ENCODE data around the gene ZNF319. TPM values are rescaled to one million over a fixed set of nuclear protein-coding genes. Genes with fewer than 3 reads are reported as not detected.

Gene ZNF319
- polyA plus RNA-seq (ENCODE audit: insufficient read length), result 5.8 TPM

DNA sequence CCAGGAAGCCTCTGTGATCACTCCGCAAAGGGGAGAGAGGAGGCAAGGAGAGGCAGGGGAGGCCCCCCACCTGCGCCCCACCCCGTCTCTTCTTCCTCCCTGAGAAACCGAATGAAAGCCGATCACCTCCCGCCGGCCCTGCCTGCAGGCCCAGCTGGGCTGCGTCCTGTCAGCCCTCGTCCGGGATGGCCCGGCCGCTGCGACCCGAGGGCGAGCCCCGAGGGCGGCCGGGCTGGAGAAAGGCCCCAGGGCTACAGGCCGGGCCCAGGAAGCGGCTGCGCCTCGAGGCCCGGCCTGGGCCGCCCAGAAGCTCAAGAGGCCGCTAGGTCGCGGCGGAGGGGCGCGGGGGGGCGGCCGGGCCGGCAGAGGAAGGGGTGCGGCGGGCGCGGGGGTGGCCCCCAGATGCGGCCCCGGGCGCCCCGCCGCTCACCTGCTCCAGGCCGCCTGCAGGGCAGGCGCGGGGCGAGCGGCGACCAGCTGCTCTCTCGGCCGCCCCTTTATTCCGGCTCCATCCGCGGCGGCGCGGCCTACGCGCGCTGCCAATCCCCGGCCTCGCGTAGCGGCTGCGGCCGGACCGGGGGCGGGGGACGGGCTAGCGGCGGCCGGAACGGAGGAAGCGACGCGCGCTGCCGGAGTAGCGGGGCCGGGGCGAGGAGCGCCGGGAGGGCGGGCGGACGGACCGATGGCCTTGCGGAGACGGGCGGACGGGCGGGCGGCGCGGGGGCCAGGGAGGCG lies at the start of gene ZNF319:
Gene ZNF319 (minus strand): TSS at position 702 of the 735 bp plus-strand sequence. CDS start 2,407 bp downstream, outside the sequence.
- no peak for DNase-seq (ENCODE audit: low read depth)

DNA sequence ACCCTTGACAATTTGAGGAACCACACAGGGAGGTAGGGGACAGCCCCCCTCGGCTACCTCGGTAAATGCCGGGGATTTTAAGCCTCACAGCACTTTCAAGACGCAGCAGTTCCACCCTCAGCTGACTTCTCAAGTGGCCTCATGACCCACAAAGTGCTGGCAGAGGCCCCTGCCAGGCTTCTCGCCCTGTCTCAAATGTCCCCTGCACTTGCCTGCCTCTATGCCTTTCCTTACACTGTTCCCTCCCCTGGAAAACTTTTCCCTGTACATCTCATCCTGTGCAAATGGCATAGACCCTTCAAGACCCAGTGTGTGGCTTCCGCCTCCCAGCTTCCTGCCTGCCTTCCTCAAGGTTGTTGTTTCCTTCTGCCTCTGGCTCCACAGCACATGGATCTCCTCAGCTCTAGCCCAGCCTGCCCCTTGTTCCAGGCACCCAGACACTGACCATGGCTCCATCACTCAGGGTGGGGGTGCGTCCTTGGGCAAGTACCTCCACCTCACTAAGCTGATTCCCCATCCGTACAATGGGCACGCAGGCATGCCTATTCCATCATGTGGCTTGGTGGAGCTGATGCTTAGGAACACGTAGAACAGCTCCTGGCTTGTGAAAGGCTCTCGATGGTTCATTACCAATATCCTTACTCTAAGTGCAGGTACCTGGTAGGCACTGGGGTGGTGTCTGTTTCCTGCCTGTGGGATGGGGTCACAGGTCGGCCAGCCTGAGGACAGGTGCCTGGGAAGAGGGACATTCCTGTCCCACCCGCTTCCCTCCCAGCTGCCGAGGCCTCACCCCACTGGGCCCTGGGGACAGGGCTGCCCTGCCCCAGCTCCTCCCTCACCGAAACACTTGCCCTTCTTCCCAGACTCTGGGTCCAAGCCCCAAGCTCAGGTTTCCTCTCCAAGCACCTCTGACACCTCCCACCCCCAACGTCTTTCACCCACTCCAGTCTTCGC lies 49.0 kb upstream of the ZNF319 start:
- DNase-seq (ENCODE audit: low read depth), result no peak

DNA sequence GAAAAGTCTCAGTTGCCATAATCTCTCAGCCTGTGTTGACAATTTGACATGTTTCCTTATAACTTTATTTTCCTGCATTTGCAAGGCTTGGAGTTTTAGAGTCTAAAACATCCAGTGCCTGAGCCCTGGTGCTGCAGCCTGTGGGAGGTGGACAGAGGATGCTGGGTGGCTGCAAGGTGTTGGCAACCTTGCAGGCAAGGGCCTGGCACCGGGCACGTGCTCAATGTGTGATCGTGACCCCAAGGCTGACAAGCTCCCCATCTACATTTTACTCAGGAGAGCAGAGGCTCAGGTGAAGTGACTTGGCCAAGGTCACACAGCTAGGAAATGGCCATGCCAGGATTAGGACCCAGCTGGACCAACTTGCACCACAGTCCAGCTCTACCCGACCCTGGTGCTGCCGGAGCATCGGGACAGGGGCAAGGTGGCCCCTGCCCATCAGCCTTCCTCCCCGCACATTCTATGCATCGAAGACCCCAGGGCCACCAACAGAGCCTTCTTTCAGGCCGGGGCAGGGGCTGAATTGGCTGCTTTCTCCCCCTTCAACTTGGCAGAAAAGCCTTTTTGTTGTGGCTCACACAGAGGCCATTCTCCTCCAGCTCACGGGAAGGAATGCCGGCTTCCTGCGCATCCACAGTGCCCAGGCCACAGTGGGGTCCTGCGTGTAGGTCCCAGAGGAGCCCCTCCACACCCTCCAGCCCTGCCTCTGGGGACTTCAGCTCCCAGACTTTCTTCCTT lies 48.2 kb upstream of the ZNF319 start:
- DNase-seq (ENCODE audit: low read depth), result no peak

DNA sequence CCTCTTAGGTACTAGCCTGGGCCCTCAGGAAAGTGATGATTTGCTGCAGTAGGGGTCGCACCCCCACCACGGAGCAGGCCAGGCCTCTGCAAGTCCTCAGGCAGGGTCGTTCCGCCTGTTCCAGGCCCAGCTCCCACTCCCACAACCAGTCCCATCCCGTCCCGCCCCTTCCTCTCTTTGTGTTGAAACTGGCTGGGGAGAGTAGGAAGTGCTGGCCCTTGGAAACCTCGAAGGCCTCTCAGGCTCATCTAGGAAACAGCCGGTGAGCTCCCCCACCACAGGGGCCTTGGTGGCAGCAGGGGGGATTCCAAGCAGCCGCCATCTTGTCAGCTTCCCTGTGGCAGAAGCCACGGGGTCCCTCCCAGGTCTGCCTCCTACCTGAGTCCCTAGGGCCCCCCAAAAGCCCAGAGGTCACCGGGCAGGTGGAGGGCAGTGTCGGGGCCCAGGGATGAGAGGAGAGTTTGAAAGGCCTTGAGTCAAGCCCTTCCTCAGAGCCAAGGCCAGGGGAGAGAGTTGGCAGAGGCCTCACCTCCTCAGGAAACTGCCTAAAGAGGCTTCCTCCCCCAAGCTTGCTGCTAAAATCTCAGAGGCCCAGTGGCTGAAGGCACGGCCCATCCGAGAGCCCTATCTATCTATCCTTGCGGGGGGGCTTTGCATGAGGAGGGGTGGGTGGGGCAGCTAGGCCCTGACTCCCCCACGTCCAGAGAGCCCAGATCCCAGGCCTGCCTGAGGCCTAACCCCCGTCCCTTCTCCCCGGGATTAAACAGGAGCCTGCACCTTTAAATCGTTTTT lies 47.3 kb upstream of the ZNF319 start:
- no peak for DNase-seq (ENCODE audit: low read depth)

DNA sequence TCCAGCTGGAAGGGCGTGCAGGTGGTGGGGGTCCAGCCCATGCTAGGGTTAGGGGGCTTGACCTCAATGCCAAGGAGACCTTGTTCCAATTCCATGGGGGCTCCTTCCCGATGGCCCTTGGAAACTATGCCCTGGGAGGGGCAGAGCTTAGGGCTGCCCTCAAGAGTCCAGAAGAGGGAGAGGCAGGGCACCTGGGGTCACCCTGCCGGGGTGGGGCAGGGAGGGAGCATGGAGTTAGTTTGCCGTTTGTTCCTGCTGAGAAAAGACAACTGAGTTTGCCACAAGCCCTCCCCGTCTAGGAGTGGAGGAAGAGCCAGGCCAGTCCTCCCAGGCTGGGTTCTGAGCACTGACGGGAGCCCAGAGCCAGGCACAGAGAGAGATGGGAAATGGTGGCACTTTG lies 46.5 kb upstream of the ZNF319 start:
- DNase-seq (ENCODE audit: low read depth), result no peak

DNA sequence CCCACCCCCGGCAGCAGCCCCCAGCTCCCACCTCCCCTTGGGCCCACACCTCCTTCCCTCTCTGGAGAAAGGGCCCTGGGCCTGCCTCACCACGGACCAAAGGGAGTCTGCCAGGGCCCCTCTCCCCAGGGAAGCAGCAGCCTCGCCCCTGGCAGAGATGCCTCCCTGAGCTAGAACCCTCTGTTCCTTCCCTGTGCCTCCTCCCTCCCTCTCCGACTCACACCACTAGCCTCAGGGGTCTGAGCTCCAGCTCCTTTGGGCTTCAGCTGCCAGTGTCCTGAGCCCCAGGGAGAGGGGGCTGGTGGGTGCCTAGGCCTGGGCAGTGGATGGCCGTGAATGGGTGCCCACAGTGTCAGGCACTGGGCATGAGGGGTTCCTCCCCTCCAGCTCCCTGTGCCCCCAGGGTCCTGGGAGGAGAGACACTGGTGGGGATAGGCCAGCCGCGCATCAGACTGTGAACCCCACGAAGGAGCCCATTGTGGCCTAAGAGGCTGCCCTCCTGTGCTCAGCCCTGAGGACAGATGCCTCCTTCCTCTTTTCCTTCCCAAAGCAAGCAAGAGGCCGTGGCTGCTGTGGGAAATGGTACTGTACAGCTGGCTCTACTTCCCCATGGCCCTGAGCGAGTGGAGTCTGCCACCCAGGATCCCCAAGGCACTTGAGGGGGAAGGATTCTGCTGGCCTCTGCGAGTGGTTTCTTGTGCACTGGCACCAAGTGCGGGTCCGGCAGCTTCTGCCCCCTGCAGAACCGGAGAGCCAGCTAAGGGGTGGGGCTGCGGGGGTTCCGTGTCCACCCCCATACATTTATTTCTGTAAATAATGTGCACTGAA lies 45.8 kb upstream of the ZNF319 start:
- DNase-seq (ENCODE audit: low read depth), result no peak

DNA sequence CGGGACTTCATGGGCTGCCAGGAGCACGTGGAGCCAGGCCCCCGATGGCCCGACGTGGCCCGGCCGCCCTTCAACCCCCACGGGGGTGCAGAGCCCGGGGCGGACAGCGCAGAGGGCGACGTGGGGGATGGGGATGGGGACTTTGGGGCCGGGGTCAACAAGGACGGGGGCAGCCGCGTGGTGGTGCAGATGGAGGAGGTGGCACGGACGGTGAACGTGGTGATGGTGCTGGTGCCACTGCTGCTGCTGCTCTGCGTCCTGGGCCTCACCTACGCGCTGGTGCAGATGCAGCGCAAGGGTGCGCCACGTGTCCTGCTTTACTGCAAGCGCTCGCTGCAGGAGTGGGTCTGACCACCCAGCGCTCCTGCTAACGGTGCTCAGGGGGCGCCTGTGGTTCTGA lies 44.6 kb upstream of the ZNF319 start:
- DNase-seq (ENCODE audit: low read depth), result no peak

DNA sequence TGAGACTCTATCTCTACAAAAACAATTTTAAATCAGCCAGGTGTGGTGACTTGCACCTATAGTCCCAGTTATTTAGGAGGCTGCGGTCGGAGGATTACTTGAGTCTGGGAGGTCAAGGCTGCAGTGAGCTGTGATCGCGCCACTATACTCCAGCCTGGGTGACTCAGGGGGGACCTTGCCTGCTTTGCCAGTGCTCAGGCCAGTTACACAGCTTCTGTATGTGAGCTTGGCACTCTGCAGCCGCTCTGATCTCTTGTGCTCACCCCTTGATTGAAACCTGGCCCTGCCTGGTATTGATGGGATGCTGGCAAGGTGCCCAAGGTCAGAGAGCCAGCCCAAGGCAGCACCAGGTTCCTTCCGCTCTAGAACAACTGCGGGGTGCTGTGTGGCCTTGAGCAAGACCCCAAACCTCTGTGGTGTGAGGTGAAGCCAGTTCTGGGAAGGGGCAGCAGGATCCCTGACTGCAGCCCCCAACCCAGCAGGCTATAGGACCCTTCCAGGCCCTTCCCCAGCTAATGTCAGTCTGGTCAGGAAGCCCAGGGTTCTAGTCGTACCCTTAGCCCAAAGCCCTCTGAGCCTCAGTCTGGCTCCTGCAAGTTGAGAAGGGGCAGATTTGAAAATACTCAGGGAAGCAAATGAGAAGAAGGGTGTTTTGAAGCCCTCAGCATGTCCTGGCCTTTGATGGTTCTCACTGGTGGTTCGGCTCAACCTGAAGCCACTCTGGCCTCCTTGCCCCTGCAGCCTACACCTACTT lies 44.0 kb upstream of the ZNF319 start:
- DNase-seq (ENCODE audit: low read depth), result no peak

DNA sequence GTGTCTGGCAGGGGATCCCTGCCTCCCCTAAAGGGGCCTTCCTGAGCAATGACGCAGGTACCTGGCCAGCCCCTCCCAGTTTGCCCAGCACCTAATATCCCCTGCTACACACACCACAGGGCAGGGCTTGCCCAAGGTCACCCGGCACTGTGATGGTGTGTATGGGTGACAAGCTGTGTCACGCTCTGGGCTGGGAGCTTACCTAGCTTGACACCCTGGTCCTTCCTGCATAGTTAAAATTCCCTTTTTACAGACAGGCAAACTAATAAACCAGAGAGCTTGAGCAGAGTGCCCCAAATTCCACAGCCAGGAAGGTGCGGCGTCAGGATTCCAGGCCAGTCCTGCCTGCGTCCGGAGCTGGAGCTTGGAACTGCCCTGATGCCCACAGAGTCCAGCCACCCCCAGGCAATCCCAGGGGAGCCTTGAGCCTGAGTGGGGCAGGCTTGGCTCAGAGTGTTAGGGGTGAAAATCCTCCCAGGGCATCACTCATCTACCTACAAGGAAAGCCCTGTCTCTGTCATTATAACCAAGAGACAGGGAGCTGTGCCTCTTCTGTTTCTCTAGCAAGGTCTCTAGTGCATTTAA lies 43.2 kb upstream of the ZNF319 start:
- DNase-seq (ENCODE audit: low read depth), result no peak

DNA sequence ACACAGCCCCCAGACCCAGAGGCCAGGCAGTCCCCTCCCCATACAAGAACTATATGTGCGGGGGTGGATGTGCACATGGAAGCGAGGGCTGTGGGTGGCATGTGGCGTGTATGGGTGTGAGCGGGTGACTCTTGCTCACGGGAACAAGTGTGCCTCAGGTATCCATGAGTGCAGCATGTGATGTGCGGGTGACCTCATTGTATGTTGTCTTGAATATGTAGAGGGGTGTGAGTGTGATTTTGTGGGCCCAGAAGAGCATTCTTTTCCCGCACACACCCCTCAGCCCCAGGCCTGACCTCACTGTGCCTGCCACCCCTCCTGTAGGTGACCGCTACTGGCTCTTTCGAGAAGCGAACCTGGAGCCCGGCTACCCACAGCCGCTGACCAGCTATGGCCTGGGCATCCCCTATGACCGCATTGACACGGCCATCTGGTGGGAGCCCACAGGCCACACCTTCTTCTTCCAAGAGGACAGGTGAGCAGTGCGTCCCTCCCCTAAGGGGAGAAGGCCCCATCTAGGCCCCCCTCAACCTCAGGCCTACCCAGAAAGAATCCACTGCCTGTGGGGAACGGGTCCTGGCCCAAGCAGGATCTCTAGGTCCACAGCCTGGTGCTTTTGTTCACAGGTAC lies 42.5 kb upstream of the ZNF319 start:
- no peak for DNase-seq (ENCODE audit: low read depth)

DNA sequence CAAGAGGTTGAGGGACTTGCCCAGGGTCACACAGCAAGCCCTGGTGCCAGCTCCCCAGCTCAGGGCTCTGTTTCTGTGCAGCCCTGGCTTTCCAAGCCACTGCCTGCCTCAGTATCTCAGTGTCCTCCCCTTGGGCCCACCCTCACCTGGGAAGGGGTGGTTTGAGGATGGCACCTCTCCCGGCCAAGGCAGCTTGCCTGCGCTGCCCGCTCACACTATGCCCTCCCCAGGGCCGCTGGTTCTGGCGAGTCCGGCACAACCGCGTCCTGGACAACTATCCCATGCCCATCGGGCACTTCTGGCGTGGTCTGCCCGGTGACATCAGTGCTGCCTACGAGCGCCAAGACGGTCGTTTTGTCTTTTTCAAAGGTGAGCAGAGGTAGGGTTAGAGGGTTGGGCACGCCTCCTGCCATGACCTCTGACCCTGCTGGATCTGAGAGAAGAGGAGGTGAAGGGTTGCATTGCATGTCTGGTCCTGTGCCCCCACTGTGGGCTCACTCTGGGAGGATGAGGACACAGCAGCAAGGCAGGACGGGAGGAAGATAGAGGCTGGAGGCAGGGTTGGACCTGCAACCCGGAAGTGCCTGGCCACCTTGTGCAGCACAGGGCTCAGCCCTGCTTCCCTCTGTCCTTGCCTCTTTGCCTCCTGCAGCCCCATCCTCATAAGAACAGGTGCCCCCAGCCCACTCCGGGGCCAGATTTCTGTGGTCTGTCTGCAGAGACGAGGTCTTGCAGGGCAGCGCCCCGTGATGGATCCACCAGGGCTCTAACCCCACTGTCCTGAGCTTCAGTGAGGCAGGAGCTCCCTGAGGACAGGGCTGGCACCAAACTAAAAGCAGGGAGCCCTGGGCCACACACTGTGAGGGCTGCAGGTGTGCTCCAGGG lies 41.8 kb upstream of the ZNF319 start:
- DNase-seq (ENCODE audit: low read depth), result no peak

DNA sequence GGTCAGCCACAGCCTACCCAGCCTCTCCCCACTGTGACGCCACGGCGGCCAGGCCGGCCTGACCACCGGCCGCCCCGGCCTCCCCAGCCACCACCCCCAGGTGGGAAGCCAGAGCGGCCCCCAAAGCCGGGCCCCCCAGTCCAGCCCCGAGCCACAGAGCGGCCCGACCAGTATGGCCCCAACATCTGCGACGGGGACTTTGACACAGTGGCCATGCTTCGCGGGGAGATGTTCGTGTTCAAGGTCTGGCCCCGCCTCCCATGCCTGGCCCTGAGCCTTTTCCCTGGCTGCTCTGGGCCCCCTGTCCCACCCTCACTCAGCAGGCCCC lies 41.1 kb upstream of the ZNF319 start:
- DNase-seq (ENCODE audit: low read depth), result no peak

DNA sequence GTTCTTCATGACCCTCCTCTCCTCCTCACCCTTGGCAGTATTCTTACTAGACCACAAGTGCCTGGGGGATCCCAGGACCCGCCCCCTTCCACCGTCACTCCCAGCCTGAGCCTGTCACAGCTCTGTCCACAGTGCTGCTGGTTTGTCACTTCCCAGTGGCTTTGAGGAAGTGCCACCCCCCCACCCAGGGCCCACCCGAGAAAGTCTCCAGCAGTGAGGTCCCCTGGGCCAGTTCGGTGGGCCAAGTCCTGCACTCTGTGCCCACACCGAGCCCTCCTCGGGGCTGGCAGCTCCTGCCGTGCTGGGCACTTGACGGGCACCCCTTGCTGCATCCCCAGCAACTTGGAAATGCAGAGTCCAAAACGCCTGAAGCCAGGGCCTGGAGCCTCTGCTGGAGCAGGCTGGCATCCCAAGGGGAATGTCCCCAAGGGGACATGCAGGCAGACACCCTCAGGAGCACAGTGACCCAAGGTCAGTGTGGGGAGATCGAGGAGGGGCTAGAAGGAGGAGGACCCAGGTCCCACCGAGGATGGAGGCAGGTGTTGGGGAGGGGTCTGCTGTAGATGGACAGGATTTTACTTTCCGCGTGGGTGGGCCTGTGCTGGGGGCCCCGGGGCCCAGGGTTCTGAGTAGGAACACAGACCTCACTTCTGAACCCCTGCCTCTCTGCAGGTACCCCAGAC lies 40.6 kb upstream of the ZNF319 start:
- DNase-seq (ENCODE audit: low read depth), result no peak

DNA sequence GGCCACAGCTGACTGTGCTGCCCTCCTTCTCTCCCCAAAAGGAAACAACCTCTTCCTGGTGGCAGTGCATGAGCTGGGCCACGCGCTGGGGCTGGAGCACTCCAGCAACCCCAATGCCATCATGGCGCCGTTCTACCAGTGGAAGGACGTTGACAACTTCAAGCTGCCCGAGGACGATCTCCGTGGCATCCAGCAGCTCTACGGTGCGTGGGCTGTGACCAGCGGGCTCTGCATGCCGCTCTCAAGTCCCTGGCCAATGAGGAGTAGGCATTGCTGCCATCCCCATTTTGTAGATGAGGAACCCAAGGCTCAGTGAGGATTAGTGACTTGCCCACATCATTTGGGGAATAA lies 40.0 kb upstream of the ZNF319 start:
- DNase-seq (ENCODE audit: low read depth), result no peak

DNA sequence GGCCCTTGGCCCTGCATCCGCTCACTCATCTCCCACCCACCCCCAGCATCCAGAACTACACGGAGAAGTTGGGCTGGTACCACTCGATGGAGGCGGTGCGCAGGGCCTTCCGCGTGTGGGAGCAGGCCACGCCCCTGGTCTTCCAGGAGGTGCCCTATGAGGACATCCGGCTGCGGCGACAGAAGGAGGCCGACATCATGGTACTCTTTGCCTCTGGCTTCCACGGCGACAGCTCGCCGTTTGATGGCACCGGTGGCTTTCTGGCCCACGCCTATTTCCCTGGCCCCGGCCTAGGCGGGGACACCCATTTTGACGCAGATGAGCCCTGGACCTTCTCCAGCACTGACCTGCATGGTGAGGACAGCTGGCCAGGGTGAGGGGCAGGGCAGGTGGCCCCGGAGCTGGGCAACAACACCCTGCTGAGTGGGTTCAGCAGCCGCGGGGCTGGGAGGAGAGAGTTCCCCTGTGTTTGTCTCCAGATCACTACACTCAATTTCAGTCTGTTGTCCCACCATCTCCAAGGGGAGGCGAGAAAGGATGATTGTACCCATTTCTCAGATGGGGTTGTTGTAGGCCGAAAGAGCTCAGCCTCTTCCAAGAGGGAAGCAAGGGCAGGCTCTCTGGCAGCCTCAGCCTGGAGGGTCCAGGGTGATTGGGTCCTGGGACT lies 39.5 kb upstream of the ZNF319 start:
- no peak for DNase-seq (ENCODE audit: low read depth)

DNA sequence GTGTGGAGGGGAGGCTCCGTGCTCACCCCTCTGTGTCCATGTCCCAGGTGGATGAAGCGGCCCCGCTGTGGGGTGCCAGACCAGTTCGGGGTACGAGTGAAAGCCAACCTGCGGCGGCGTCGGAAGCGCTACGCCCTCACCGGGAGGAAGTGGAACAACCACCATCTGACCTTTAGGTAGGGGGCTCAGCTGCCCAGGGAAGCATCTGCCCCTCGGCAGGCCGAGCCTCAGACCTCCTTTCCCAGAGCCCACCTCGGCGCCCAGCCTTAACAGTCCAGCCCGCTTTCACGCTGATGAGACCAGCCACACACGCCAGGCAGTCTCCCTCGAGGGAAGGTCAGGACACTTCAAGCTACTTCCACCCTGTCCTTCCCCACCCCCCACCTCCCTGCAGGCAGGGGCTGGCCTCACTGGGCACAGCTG lies 37.8 kb upstream of the ZNF319 start:
- DNase-seq (ENCODE audit: low read depth), result no peak
